IMR-90 (cell line): Measurements from ENCODE around the gene PAX5. TPM values are rescaled to one million over a fixed set of nuclear protein-coding genes. Genes with fewer than 3 reads are reported as not detected.

Source experiments
- ATAC-seq: fragments of 200-7000 bp; cut with Tn5 transposase; 2 replicates; pipeline ENCODE4 v1.9.1; 2020; ENCODE audit warnings: low read depth, mild to moderate bottlenecking, moderate library complexity
- BruUV-seq: library from RNA; stranded (reverse); fragments of 400-500 nt; replicated peaks from 2 replicates; lab custom pipeline; 2021; lab: Mats Ljungman, UMichigan
- CTCF ChIA-PET: fragments of 300-600 bp; formaldehyde crosslinking; extraction: SDS; loops from one replicate; lab custom pipeline; 2021; ENCODE audit warnings: antibody characterized with exemption; lab: Yijun Ruan, JAX
- POLR2A ChIA-PET: fragments of 300-600 bp; sonication (Branson Sonifier 250); formaldehyde crosslinking; loops from one replicate; lab custom pipeline; 2022; ENCODE audit warnings: antibody characterized with exemption; ENCODE audit not compliant: unreplicated experiment; lab: Charles Lee
- DNase-seq: peaks from one replicate; pipeline ENCODE4 v3.0.0; 2013
- H2AFZ ChIP-seq: replicated peaks from 2 replicates; pipeline ENCODE3; 2013; ENCODE audit warnings: low read length, mild to moderate bottlenecking; ENCODE audit not compliant: poor library complexity
- H2AK5ac ChIP-seq: 2 replicates; pipeline ENCODE4 v1.6.1; 2013; ENCODE audit warnings: low read depth, low read length, inconsistent platforms
- H2AK9ac ChIP-seq: replicated peaks from 2 replicates; pipeline ENCODE3; 2013; ENCODE audit warnings: mild to moderate bottlenecking, low read depth, low read length, moderate library complexity; ENCODE audit not compliant: poor library complexity
- H2BK120ac ChIP-seq: 2 replicates; pipeline ENCODE4 v1.6.1; 2013; ENCODE audit warnings: low read depth, low read length, inconsistent platforms
- H2BK15ac ChIP-seq: 3 replicates; pipeline ENCODE4 v1.6.1; 2013; ENCODE audit warnings: low read depth, low read length, inconsistent platforms
- H2BK20ac ChIP-seq: 2 replicates; pipeline ENCODE4 v1.6.1; 2013; ENCODE audit warnings: low read depth, mild to moderate bottlenecking, inconsistent platforms, low read length, moderate library complexity
- H2BK5ac ChIP-seq: 2 replicates; pipeline ENCODE4 v1.6.1; 2013; ENCODE audit warnings: mild to moderate bottlenecking, low read depth, low read length, inconsistent platforms; ENCODE audit not compliant: poor library complexity, severe bottlenecking
- H3K14ac ChIP-seq: replicated peaks from 2 replicates; pipeline ENCODE4 v1.6.1; 2013; ENCODE audit warnings: low read depth, low read length, inconsistent platforms
- H3K18ac ChIP-seq: 2 replicates; pipeline ENCODE4 v1.6.1; 2013; ENCODE audit warnings: low read depth, low read length, control low read depth
- H3K23ac ChIP-seq: 2 replicates; pipeline ENCODE4 v1.6.1; 2013; ENCODE audit warnings: low read depth, low read length, inconsistent platforms
- H3K27ac ChIP-seq: 2 replicates; pipeline ENCODE4 v1.5.1; 2013; ENCODE audit warnings: mild to moderate bottlenecking, control low read depth, low read length; ENCODE audit not compliant: insufficient read depth
- H3K27me3 ChIP-seq: 2 replicates; pipeline ENCODE4 v1.6.1; 2013; ENCODE audit warnings: low read length; ENCODE audit not compliant: control insufficient read depth, insufficient read depth
- H3K36me3 ChIP-seq: 2 replicates; pipeline ENCODE4 v1.6.1; 2013; ENCODE audit warnings: low read length, mixed read lengths; ENCODE audit not compliant: control insufficient read depth, insufficient read depth
- H3K4ac ChIP-seq: 2 replicates; pipeline ENCODE4 v1.6.1; 2013; ENCODE audit warnings: low read depth, low read length, inconsistent platforms
- H3K4me1 ChIP-seq: 2 replicates; pipeline ENCODE4 v1.6.1; 2013; ENCODE audit warnings: low read length, mixed read lengths; ENCODE audit not compliant: control insufficient read depth, insufficient read depth
- H3K4me2 ChIP-seq: 2 replicates; pipeline ENCODE4 v1.6.1; 2013; ENCODE audit warnings: low read depth, mild to moderate bottlenecking, control low read depth, low read length, moderate library complexity
- H3K4me3 ChIP-seq: 2 replicates; pipeline ENCODE4 v1.5.1; 2013; ENCODE audit warnings: low read depth, mild to moderate bottlenecking, control low read depth, low read length, moderate library complexity; ENCODE audit not compliant: insufficient read depth
- H3K56ac ChIP-seq: 2 replicates; pipeline ENCODE4 v1.6.1; 2013; ENCODE audit warnings: low read length, inconsistent platforms; ENCODE audit not compliant: insufficient read depth; ENCODE audit errors: extremely low read depth
- H3K79me1 ChIP-seq, 2 experiments: 2 replicates each; pipeline ENCODE4 v1.6.1; 2013; ENCODE audit warnings: low read length in 2 of 2, inconsistent platforms in 1 of 2, low read depth in 1 of 2
- H3K9ac ChIP-seq: 2 replicates; pipeline ENCODE4 v1.6.1; 2013; ENCODE audit warnings: low read depth, low read length, control low read depth
- H3K9me1 ChIP-seq: 2 replicates; pipeline ENCODE4 v1.6.1; 2013; ENCODE audit warnings: low read length, inconsistent platforms; ENCODE audit not compliant: insufficient read depth
- H3K9me3 ChIP-seq: 2 replicates; pipeline ENCODE4 v1.6.1; 2013; ENCODE audit warnings: low read length; ENCODE audit not compliant: control insufficient read depth, insufficient read depth
- H4K20me1 ChIP-seq: 2 replicates; pipeline ENCODE4 v1.6.1; 2013; ENCODE audit warnings: low read length, inconsistent platforms; ENCODE audit not compliant: insufficient read depth
- H4K5ac ChIP-seq: 2 replicates; pipeline ENCODE4 v1.6.1; 2013; ENCODE audit warnings: mild to moderate bottlenecking, low read depth, low read length, control low read depth
- H4K8ac ChIP-seq, 2 experiments: 2 replicates each; pipeline ENCODE4 v1.6.1; 2013; ENCODE audit warnings: low read depth in 2 of 2, low read length in 2 of 2, control low read depth in 1 of 2, inconsistent platforms in 1 of 2
- H4K91ac ChIP-seq: 2 replicates; pipeline ENCODE4 v1.6.1; 2013; ENCODE audit warnings: low read depth, low read length, inconsistent platforms; ENCODE audit not compliant: insufficient read depth
- CEBPB ChIP-seq: IDR thresholded peaks from 2 replicates; pipeline ENCODE4 v1.6.1; 2012; ENCODE audit warnings: low read depth, low read length, improper control_type of control experiment
- CHD1 ChIP-seq: IDR thresholded peaks from 2 replicates; pipeline ENCODE4 v1.6.1; 2012; ENCODE audit warnings: low read depth, low read length, improper control_type of control experiment
- FOS ChIP-seq: fragments of 150-350 bp; IDR thresholded peaks from 2 replicates; pipeline ENCODE4 v1.6.1; 2016; ENCODE audit warnings: low read depth, low read length
- MAFK ChIP-seq: IDR thresholded peaks from 2 replicates; pipeline ENCODE4 v1.6.1; 2012; ENCODE audit warnings: low read depth, low read length, improper control_type of control experiment
- MAZ ChIP-seq: IDR thresholded peaks from 2 replicates; pipeline ENCODE4 v1.6.1; 2012; ENCODE audit warnings: low read depth, mild to moderate bottlenecking, low read length, improper control_type of control experiment, moderate library complexity, borderline replicate concordance
- MXI1 ChIP-seq: IDR thresholded peaks from 2 replicates; pipeline ENCODE4 v1.6.1; 2012; ENCODE audit warnings: low read depth, mild to moderate bottlenecking, low read length, moderate library complexity, borderline replicate concordance
- NFE2L2 ChIP-seq: fragments of 150-350 bp; IDR thresholded peaks from 2 replicates; pipeline ENCODE4 v1.6.1; 2016; ENCODE audit warnings: low read depth, mild to moderate bottlenecking, low read length
- POLR2A ChIP-seq: IDR thresholded peaks from 2 replicates; pipeline ENCODE4 v1.6.1; 2012; ENCODE audit warnings: mild to moderate bottlenecking, low read depth, low read length
- RAD21 ChIP-seq: IDR thresholded peaks from 2 replicates; pipeline ENCODE4 v1.6.1; 2012; ENCODE audit warnings: low read length, improper control_type of control experiment
- RCOR1 ChIP-seq: IDR thresholded peaks from 2 replicates; pipeline ENCODE4 v1.6.1; 2012; ENCODE audit warnings: mild to moderate bottlenecking, low read length, improper control_type of control experiment; ENCODE audit not compliant: insufficient replicate concordance
- SMC3 ChIP-seq: fragments of 150-350 bp; IDR thresholded peaks from 2 replicates; pipeline ENCODE4 v1.6.1; 2016; ENCODE audit warnings: low read depth, mild to moderate bottlenecking, antibody characterized with exemption, low read length, moderate library complexity
- WGBS, 2 experiments: methylation state at CpG; one replicate each; pipeline versions ENCODE4 v1.1.5 to v1.1.7; 2013; ENCODE audit warnings: missing lambda C conversion rate in 2 of 2; ENCODE audit not compliant: insufficient read length in 1 of 2; ENCODE audit errors: extremely low coverage in 2 of 2; 5-methylcytosine and 5-hydroxymethylcytosine counted together
- dilution Hi-C: fragments of 300-500 bp; cut with HindIII; formaldehyde crosslinking; loops from one replicate; pipeline ENCODE4 v1.14.3; 2018; ENCODE audit warnings: low sequenced_read_pairs; ENCODE audit not compliant: unreplicated experiment
- in situ Hi-C: fragments of 300-500 bp; cut with MboI; formaldehyde crosslinking; loops from 3 replicates; pipeline ENCODE4 v1.14.3; 2019; ENCODE audit warnings: low sequenced_read_pairs, inconsistent platforms, mixed read lengths
- intact Hi-C: fragments of 100-400 bp; cut with micrococcal nuclease; formaldehyde crosslinking; loops from 2 replicates; pipeline ENCODE4 v1.10.0; 2022
- polyA plus RNA-seq, 3 experiments: library from polyadenylated mRNA; depleted of rRNA; stranded (reverse); fragments of >200 nt; gene quantifications; 2 replicates each; pipeline ENCODE4 v1.2.3, GENCODE V29; 2012; ENCODE audit warnings: low replicate concordance in 1 of 3
- total RNA-seq: library from RNA; depleted of rRNA; stranded (reverse); fragments of >200 nt; gene quantifications from 2 replicates; pipeline ENCODE4 v1.2.3, GENCODE V29; 2012
- TF ChIP-seq, protein P1 (sequence below): fragments of 150-350 bp; IDR thresholded peaks from 2 replicates; pipeline ENCODE4 v1.6.1; 2016; ENCODE audit warnings: low read depth, mild to moderate bottlenecking, low read length, moderate library complexity, borderline replicate concordance

PAX5 gene
- total and polyA plus RNA-seq, 2 of the 4 experiments (the other 2 are of a cell fraction) = not detected

DNA sequence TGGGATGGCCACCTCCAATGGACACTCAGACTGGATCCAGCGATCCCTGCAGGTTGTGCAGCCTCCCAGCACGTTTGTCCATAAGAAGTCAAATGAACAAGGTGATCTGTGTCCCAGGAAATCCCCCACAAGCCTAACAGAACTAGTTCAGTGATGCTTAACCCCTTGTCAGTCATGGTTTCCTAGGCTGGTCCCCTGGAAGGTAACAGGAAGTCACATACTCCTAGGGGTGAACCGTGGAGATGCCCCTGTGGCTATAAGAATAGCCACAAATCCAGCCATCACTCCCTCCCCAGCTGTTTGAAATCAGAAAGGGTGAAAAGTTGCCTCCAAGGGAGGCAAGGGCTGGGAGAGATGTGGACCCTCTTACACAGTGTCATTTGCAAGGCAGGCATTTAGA, 22.5 kb downstream of the PAX5 start (continued):
- TF ChIP-seq MAFK = no peak
- TF ChIP-seq FOS = no peak
- TF ChIP-seq MXI1 = no peak
- TF ChIP-seq RAD21 = no peak
- TF ChIP-seq NFE2L2 = no peak

DNA sequence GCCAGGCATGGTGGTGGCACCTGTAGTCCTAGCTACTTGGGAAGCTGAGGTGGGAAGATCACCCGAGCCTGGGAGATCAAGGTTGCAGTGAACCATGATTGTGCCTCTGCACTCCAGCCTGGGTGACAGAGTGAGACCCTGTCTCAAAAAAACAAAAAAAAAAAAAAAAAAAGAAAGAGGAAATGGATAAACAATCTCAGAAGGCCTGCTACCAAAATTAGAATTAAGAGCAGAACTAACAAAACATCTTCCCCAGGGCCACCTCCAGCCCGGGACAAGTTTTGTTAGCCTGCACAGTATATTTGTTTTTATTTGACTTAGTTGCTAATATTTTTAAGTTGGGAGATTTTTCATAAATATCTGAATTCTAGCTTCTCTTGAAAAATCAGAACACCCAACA, 23.1 kb downstream of the PAX5 start:
- Histone ChIP-seq H2BK5ac (no peak overlapping the region), H3K27ac (no peak overlapping the region), H3K9me3 (no peaks in the 10 kb centered on the region), H3K4me2 (no peak overlapping the region), H2BK120ac (no peak overlapping the region), H3K79me1 (no peaks in the 10 kb centered on the region), H3K4ac (no peak overlapping the region), H4K91ac (no peak overlapping the region), H3K36me3 (no peaks in the 10 kb centered on the region), H4K5ac (no peak overlapping the region), H2BK15ac (no peak overlapping the region), H2BK20ac (no peak overlapping the region), H3K56ac (no peak overlapping the region), H3K23ac (no peak overlapping the region), H3K9ac (no peak overlapping the region), H2AFZ (no peak overlapping the region), H3K9me1 (no peaks in the 10 kb centered on the region), H4K8ac (no peak overlapping the region), H3K14ac (no peak overlapping the region), H2AK5ac (no peak overlapping the region), H4K20me1 (no peaks in the 10 kb centered on the region), H3K4me3 (no peak overlapping the region), H3K4me1 (no peaks in the 10 kb centered on the region), H2AK9ac (no peak overlapping the region), H3K27me3 (peaks cover 54% of the 10 kb centered on the region), H3K18ac (no peak overlapping the region)
- ChIA-PET POLR2A (no interaction called here), CTCF (no interaction called here)
- DNase-seq (no peak), ATAC-seq (no peak)
- no TSS peak for BruUV-seq
- dilution Hi-C loops = no loop called here
- no CpG with 5 or more reads among the region's 2 CpGs for WGBS, 2 experiments
- intact Hi-C loops = no loop called here
- no peak for TF ChIP-seq MXI1
- TF ChIP-seq NFE2L2 = no peak
- no peak for TF ChIP-seq CEBPB
- TF ChIP-seq SMC3 = no peak
- no peak for TF ChIP-seq RCOR1
- TF ChIP-seq, protein P1, sequence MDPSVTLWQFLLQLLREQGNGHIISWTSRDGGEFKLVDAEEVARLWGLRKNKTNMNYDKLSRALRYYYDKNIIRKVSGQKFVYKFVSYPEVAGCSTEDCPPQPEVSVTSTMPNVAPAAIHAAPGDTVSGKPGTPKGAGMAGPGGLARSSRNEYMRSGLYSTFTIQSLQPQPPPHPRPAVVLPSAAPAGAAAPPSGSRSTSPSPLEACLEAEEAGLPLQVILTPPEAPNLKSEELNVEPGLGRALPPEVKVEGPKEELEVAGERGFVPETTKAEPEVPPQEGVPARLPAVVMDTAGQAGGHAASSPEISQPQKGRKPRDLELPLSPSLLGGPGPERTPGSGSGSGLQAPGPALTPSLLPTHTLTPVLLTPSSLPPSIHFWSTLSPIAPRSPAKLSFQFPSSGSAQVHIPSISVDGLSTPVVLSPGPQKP = no peak
- TF ChIP-seq MAZ = no peak
- TF ChIP-seq CHD1 = no peak
- no peak for TF ChIP-seq POLR2A
- TF ChIP-seq RAD21 = no peak
- no peak for TF ChIP-seq FOS
- no peak for TF ChIP-seq MAFK
- in situ Hi-C loops = no loop called here
